Spleen (tissue), 11 donors: Measurements from ENCODE around the gene PLPP3. TPM values are rescaled to one million over a fixed set of nuclear protein-coding genes. Genes with fewer than 3 reads are reported as not detected.

Source experiments
- DNase-seq: peaks from one replicate; pipeline ENCODE4 v3.0.0-alpha.2; 2020
- H3K27ac ChIP-seq, 8 donors: fragments of 200-600 bp; sonication (generic) in 7 of 8; 1 replicate in 4 of 8; 2 replicates in 4 of 8; pipeline versions ENCODE4 v1.5.0 to v1.8.0; 2016 to 2021; ENCODE audit warnings: inconsistent platforms in 4 of 8, mild to moderate bottlenecking in 4 of 8, moderate library complexity in 1 of 8
- H3K27me3 ChIP-seq, 7 donors: fragments of 200-600 bp; sonication (generic) in 6 of 7; replicated peaks in 1 of 7; 1 replicate in 4 of 7; 2 replicates in 3 of 7; pipeline versions ENCODE4 v1.5.0 to v1.8.0; 2016 to 2021; ENCODE audit warnings: inconsistent platforms in 3 of 7, mild to moderate bottlenecking in 1 of 7
- H3K36me3 ChIP-seq, 6 donors: fragments of 200-600 bp; sonication (generic) in 5 of 6; 1 replicate in 4 of 6; 2 replicates in 2 of 6; pipeline versions ENCODE4 v1.5.0 to v1.8.0; 2016 to 2021; ENCODE audit warnings: inconsistent platforms in 2 of 6
- H3K4me1 ChIP-seq, 6 donors: fragments of 200-600 bp; sonication (generic) in 5 of 6; 1 replicate in 3 of 6; 2 replicates in 3 of 6; pipeline versions ENCODE4 v1.5.0 to v1.8.0; 2016 to 2021; ENCODE audit warnings: inconsistent platforms in 3 of 6
- H3K4me3 ChIP-seq, 8 donors: fragments of 200-600 bp; sonication (generic) in 7 of 8; 1 replicate in 4 of 8; 2 replicates in 4 of 8; pipeline versions ENCODE4 v1.5.0 to v1.8.0; 2016 to 2021; ENCODE audit warnings: inconsistent platforms in 4 of 8, mild to moderate bottlenecking in 4 of 8, moderate library complexity in 2 of 8
- H3K9me3 ChIP-seq, 8 donors: fragments of 200-600 bp; sonication (generic) in 7 of 8; 1 replicate in 4 of 8; 2 replicates in 4 of 8; pipeline versions ENCODE4 v1.5.0 to v1.8.0; 2016 to 2021; ENCODE audit warnings: inconsistent platforms in 4 of 8
- CTCF ChIP-seq, 11 experiments: fragments of 200-600 bp in 7 of 11; fragments of 450-650 bp in 4 of 11; sonication (generic) in 4 of 11; IDR thresholded peaks in 8 of 11; conservative IDR thresholded peaks in 3 of 11; 1 replicate in 7 of 11; 2 replicates in 4 of 11; pipeline versions ENCODE4 v1.4.0 to v1.8.0; 2016 to 2021; ENCODE audit warnings: antibody characterized with exemption in 11 of 11, inconsistent platforms in 4 of 11, mild to moderate bottlenecking in 1 of 11
- POLR2A ChIP-seq, 3 donors: fragments of 450-650 bp; IDR thresholded peaks; one replicate each; pipeline ENCODE4 v1.5.1; 2017; ENCODE audit warnings: antibody characterized with exemption in 3 of 3, mild to moderate bottlenecking in 1 of 3
- POLR2AphosphoS5 ChIP-seq, 3 donors: sonication (generic); formaldehyde crosslinking; IDR thresholded peaks; one replicate each; pipeline ENCODE4 v1.5.1; 2017; ENCODE audit warnings: antibody characterized with exemption in 3 of 3
- WGBS, 5 donors: extraction: QIAGEN DNeasy Blood & Tissue Kit in 3 of 5; methylation state at CpG; one replicate each; pipeline versions ENCODE4 v1.1.5 to v1.1.7; 2013 to 2018; 5-methylcytosine and 5-hydroxymethylcytosine counted together
- intact Hi-C: fragments of 100-400 bp; cut with DNase I; formaldehyde crosslinking; loops from one replicate; pipeline ENCODE4 v1.15.0; 2023; ENCODE audit warnings: low total_unique reads
- polyA plus RNA-seq, 3 donors: library from polyadenylated mRNA; stranded (reverse); fragments of 200-250 nt; gene quantifications; one replicate each; pipeline ENCODE4 v1.2.1, GENCODE V29; 2013
- total RNA-seq, 7 donors: library from RNA; depleted of rRNA in 3 of 7; stranded (reverse); fragments of >200 nt in 3 of 7; fragmentation: NEBNext Ultra II Directional in 4 of 7; extraction: Animal tissue kit (Norgen Biotek cat#: 25700) in 4 of 7; gene quantifications; one replicate each; pipeline versions ENCODE4 v1.1.0 to v1.2.1, GENCODE V29; 2016 to 2021
- donor health status: healthy with polysubstance abuse.
- donor health status: DM: no; HTN: no; CAD: no; lungs with moderate emphysema.
- donor health status: DM: no; HTN: no; CAD: no.
- donor health status: Bipolar disorder and iron deficiency.
- donor health status: healthy.
- donor health status: DM: no; HTN: no; CAD: no.
- donor health status: DM: yes; HTN: yes; CAD: no.

Gene PLPP3
- total and polyA plus RNA-seq, 10 donors = 6.7 to 90.0 (median 55.1) TPM

- H3K4me1 ChIP-seq = peaks cover 0 to 60% (median 14%) of the 10 kb centered on the region in 6 donors
- intact Hi-C loops = no loop called here
- H3K9me3 ChIP-seq = no peaks in the 10 kb centered on the region
- no peaks in the 10 kb centered on the region for H3K36me3 ChIP-seq
- TF ChIP-seq POLR2A (IDR thresholded peaks at IDR 0.05) (no peak), POLR2AphosphoS5 (IDR thresholded peaks at IDR 0.05) (no peak), CTCF (IDR thresholded peaks at IDR 0.05 in 8 of 11, conservative IDR thresholded peaks at IDR 0.05 in 3 of 11) (no peak)
- no peak for DNase-seq
- no peak overlapping the region for H3K27ac ChIP-seq
- no peaks in the 10 kb centered on the region for H3K27me3 ChIP-seq
- no peak overlapping the region for H3K4me3 ChIP-seq
These were observed 30.8 kb downstream of the PLPP3 start for GRCh38 chr1:56548571-56548970.

DNA sequence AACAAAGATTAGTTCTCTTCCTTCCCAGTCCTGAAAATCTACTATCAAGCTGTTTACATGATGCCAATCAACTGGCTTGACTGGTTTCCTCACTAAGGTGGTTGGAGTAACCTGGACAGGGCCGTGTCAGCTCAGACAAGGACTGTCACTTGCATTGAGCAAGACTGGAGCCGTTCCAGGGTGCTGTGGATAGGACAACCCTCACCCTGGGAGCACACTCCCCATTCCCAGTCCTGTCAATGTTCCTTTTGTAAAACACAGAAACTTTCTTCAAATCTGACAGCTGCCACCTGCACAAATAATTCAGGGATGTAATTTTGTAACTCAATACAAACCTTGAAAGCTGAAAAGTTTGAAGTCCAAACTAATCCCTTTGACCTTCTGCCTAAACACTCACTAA lies 31.4 kb downstream of the PLPP3 start:
- no peaks in the 10 kb centered on the region for H3K36me3 ChIP-seq
- H3K9me3 ChIP-seq = no peaks in the 10 kb centered on the region
- H3K27me3 ChIP-seq = no peaks in the 10 kb centered on the region
- no peak overlapping the region for H3K4me3 ChIP-seq
- no peak for DNase-seq
- no peak overlapping the region for H3K27ac ChIP-seq
- 50 to 79% (median 63%) methylated on average over 2 of the region's 2 CpGs for WGBS, 5 donors
- TF ChIP-seq POLR2A (IDR thresholded peaks at IDR 0.05) (no peak), POLR2AphosphoS5 (IDR thresholded peaks at IDR 0.05) (no peak)
- intact Hi-C loops = no loop called here
- peaks cover 0 to 54% (median 12%) of the 10 kb centered on the region in 6 donors for H3K4me1 ChIP-seq

DNA sequence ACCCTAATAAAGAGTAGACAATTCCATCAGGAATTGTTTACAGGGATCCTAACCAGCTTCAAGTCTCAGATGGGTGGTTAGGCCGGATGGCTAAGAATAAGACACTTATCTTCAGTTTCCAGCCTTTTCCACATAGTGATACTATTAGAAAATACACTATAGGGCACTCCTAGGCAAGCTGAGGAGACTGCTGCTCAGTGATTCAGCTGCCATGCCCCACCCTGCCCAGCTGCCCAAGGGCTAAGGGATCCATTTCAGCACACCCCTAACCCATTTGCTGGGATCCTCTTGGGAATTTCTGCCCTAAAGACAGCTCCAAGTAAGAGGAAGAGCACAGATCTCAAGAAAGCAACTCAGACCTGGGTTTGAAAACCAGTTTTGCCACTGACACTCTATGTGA lies 31.9 kb downstream of the PLPP3 start:
- no peaks in the 10 kb centered on the region for H3K9me3 ChIP-seq
- intact Hi-C loops = no loop called here
- H3K4me3 ChIP-seq = no peak overlapping the region
- TF ChIP-seq POLR2A (IDR thresholded peaks at IDR 0.05) (no peak), POLR2AphosphoS5 (IDR thresholded peaks at IDR 0.05) (no peak), CTCF (IDR thresholded peaks at IDR 0.05 in 8 of 11, conservative IDR thresholded peaks at IDR 0.05 in 3 of 11) (no peak)
- no peaks in the 10 kb centered on the region for H3K27me3 ChIP-seq
- DNase-seq = no peak
- WGBS, 5 donors = 65 to 93% (median 89%) methylated on average over 1 of the region's 1 CpG
- no peak overlapping the region for H3K27ac ChIP-seq
- H3K4me1 ChIP-seq = peaks cover 0 to 49% (median 12%) of the 10 kb centered on the region in 6 donors
- H3K36me3 ChIP-seq = no peaks in the 10 kb centered on the region

- Histone ChIP-seq H3K36me3 (no peaks in the 10 kb centered on the region), H3K4me3 (no peak overlapping the region), H3K4me1 (peaks cover 0 to 41% (median 11%) of the 10 kb centered on the region in 6 donors), H3K9me3 (no peaks in the 10 kb centered on the region), H3K27me3 (no peaks in the 10 kb centered on the region), H3K27ac (no peak overlapping the region)
- TF ChIP-seq POLR2AphosphoS5 (IDR thresholded peaks at IDR 0.05) = no peak
- TF ChIP-seq CTCF (IDR thresholded peaks at IDR 0.05 in 8 of 11, conservative IDR thresholded peaks at IDR 0.05 in 3 of 11) = no peak
- no peak for TF ChIP-seq POLR2A (IDR thresholded peaks at IDR 0.05)
- intact Hi-C loops = no loop called here
- WGBS, 5 donors = 91 to 96% (median 93%) methylated on average over 8 of the region's 8 CpGs
- no peak for DNase-seq
These were observed 33.7 kb downstream of the PLPP3 start for GRCh38 chr1:56545711-56546110.
